Activated gamma-delta T cell treated with anti-CD3 and anti-CD28 coated beads, Interleukin-2, amount 50 U/mL, for 16 hours (primary cell): ENCODE results near the gene TRAIP.
"Not testable (repeated sequence)": the region's sequence is repeated elsewhere in the genome, so short reads cannot be mapped to it uniquely, and the experiment has no call there.

Experiments used
- DNase-seq: peaks from one replicate; pipeline ENCODE4 v3.0.0-alpha.2; 2020; ENCODE audit warnings: low read depth

TRAIP gene

DNA sequence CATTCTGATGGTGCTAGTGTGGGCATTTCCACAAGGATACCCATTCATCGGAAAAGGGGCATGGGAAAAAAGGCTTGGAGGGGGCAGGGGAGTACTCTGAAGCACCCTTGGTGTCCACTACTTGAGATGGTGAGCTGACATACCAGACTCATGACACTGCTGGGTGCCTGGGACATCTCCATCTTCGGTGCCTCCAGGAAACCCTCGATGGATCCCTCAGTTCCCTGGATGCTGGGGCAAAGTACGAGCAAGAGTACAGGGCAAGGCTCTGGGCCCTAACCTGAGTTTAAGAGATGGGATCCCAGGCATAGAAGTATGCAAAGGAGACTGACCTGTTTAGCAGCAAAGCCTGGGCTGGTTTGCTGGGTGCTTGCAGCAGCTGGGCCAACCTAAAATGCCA is 64.8 kb downstream of the TRAIP start:
- DNase-seq = no peak

DNA sequence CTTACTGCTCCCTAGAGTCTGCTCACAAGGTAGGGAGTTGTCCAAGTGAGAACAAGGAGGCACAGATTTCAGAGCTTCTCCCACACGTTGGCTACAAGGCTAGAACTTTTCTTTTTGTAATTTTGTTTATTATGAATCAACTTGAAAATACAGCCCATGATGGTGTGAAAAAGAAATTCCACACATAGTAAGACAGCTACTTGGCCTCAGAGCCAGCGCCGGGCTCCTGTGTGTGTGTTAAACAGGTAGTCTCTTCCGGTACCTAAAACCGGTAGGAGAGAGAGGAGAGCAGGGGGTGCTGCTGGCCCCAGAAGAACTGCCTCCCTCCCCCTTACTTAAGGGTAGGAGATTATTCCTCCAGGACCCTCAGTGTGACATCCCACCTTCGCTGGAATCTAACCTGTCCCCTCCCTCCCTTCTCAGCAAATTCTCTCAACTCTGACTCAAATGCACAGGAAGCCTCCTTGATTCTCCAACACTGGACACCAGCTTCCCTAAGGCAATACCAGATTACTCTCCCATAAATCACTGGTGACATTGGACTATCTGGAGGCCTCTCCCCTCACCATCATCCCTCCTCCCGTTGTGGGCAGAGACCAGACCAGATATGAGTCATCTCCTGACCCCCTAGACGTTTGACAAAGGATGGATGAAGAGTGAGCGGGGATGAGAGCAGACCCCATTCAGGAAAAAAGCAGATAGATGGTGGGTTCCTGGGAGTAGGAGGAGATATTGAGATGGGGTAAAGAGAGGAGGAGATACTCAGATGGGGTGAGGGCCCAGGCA is 65.5 kb downstream of the TRAIP start:
- no peak for DNase-seq

GRCh38 chr3:49788056-49788455 is 68.3 kb downstream of the TRAIP start:
- DNase-seq = no peak

GRCh38 chr3:49787536-49787935 is 68.8 kb downstream of the TRAIP start:
- DNase-seq = no peak

GRCh38 chr3:49787182-49787464 is 69.2 kb downstream of the TRAIP start:
- DNase-seq = no peak

GRCh38 chr3:49786357-49787181 is 69.8 kb downstream of the TRAIP start, which contains the start of gene IP6K1:
Gene IP6K1 (minus strand): TSS chr3:49786542. CDS start chr3:49748040, 38,502 bp downstream.
- peak; percentile 100 for DNase-seq

DNA sequence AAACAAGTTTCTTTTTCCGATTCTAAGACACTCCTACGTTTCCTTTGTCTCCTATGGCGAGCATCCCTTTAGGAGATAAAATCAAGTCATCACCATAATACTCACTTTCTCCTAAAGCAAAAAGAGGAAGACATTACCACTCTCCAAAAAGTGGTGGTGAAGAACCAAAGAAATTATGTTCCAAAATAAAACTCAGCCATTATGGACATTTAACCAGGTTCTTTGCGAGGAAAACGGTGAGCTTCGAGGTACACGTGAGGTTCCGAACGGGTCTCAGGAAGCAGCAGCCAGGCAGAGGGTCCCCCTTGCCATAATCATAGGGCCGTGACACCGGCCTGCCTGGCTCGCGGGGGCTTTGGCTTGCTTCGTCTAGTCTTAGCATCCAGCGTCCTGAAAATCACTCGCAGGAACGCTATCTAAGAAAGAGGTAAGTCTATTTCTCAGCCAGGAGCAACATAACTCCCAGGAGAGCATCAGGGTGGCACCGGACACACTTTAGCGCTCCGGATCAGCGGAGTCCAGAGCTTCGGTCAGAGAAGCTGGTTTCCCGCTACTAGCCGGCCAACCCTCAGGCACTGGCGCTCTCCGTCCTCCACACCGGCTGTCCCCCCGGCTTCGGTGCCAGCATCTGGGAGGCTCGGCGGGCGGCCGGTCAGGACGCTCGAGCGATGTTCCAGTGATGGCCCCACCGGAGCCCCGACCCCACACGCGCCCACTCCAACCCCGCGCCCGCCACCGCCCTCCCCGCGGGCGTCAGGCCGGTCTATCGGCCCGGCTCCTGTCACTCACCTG is 70.6 kb downstream of the TRAIP start:
- DNase-seq = no peak

DNA sequence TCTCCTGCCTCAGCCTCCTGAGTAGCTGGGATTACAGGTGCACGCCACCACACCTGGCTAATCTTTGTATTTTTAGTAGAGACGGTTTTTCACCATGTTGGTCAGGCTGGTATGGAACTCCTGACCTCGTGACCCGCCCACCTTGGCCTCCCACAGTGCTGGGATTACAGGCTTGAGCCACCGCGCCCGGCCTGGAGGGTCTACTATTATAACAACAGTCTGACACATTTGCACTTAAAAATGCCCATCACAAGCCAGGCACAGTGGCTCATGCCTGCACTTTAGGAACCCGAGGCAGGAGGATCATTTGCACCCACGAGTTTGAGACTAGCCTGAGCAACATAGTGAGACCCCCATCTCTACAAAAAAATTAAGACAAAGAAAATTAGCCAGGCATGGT is 74.1 kb downstream of the TRAIP start:
- DNase-seq = not testable (repeated sequence)

GRCh38 chr3:49781415-49782199 is 74.8 kb downstream of the TRAIP start:
- no peak for DNase-seq

DNA sequence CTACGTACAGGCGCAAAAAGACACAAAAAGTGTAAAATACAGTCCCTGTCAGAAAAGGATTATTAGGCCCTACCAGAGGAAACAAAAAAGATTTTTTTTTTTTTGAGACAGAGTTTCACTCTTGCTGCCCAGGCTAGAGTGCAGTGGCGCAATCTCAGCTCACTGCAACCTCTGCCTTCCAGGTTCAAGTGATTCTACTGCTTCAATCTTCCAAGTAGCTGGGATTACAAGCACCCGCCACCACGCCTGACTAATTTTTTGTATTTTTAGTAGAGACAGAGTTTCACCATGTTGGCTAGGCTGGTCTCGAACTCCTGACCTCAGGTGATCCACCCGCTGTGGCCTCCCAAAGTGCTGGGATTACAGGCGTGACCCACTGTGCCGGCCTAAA is 75.4 kb downstream of the TRAIP start:
- not testable (repeated sequence) for DNase-seq

DNA sequence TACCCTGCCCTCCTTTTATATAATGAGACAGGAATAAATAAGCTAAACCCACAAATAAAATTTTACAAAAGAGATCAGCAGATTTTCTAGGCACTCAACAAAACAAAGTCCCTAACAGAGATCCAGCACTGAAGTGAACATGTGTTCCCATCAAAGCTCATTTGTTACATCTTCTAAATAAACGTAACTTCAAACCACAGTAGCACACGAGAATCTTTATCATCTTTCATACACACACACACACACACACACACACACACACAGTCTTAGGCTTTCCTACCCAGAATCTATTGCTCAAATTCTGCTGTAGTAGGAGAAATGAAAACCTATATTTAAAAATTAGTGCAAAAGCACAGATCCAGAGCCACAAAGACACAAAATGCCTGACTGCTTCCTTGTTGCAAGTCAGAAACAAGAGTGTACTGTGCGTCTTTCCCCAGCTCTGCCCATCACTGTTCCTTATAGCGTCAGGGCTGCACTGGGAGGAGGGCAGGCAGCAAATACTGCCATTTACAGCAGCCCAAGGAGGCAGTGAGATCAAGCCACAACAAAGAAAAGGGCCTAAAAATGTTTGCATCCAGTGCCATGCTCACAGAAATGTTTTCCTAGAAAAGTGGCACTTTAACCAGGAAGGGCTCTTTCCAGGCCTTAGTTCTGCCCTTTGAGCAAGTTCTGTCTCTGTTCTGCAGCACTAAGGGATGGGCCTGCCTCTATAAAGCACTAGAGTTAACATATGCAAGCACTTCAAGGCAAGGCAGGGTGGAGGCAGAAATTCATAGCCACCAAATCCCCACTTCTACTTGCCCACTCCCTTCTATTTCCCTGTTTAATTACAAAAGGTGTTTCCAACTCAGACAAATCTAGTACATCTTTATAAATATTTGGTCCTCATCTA is 76.0 kb downstream of the TRAIP start:
- no peak for DNase-seq

- no peak for DNase-seq
Measured at GRCh38 chr3:49779358-49780079, 76.8 kb downstream of the TRAIP start.
